Heart left ventricle (tissue), 16 donors: ENCODE data around the gene DLGAP4. TPM values are rescaled to one million over a fixed set of nuclear protein-coding genes. Genes with fewer than 3 reads are reported as not detected.

ENCODE experiments used
- ATAC-seq, 4 donors: fragments of 200-7000 bp; cut with Tn5 transposase; one replicate each; pipeline ENCODE4 v1.9.1; 2020 to 2022; ENCODE audit warnings: moderate library complexity in 4 of 4, mild to moderate bottlenecking in 3 of 4, moderate number of reproducible peaks in 1 of 4
- DNase-seq, 5 donors: peaks; one replicate each; pipeline ENCODE4 v3.0.0-alpha.2; 2020
- H3K27ac ChIP-seq, 12 donors: fragments of 200-600 bp; sonication (generic) in 4 of 12; one replicate each; pipeline versions ENCODE4 v1.5.0 to v1.8.0; 2016 to 2022; ENCODE audit warnings: mild to moderate bottlenecking in 2 of 12
- H3K27me3 ChIP-seq, 9 donors: fragments of 200-600 bp; sonication (generic) in 2 of 9; one replicate each; pipeline versions ENCODE4 v1.5.1 to v1.8.0; 2016 to 2022; ENCODE audit warnings: mild to moderate bottlenecking in 3 of 9
- H3K36me3 ChIP-seq, 9 donors: fragments of 200-600 bp; sonication (generic) in 2 of 9; one replicate each; pipeline versions ENCODE4 v1.5.0 to v1.8.0; 2018 to 2022; ENCODE audit warnings: mild to moderate bottlenecking in 2 of 9
- H3K4me1 ChIP-seq, 12 donors: fragments of 200-600 bp; sonication (generic) in 4 of 12; one replicate each; pipeline versions ENCODE4 v1.5.0 to v1.8.0; 2016 to 2022; ENCODE audit warnings: mild to moderate bottlenecking in 3 of 12
- H3K4me3 ChIP-seq, 12 donors: fragments of 200-600 bp; sonication (generic) in 4 of 12; one replicate each; pipeline versions ENCODE4 v1.5.0 to v1.8.0; 2017 to 2022; ENCODE audit warnings: mild to moderate bottlenecking in 9 of 12, moderate library complexity in 4 of 12
- H3K9me3 ChIP-seq, 12 donors: fragments of 200-600 bp; sonication (generic) in 4 of 12; one replicate each; pipeline versions ENCODE4 v1.5.0 to v1.8.0; 2016 to 2022; ENCODE audit warnings: mild to moderate bottlenecking in 1 of 12
- CTCF ChIP-seq, 12 donors: fragments of 200-600 bp; sonication (generic) in 4 of 12; IDR thresholded peaks; one replicate each; pipeline versions ENCODE4 v1.5.0 to v1.8.0; 2018 to 2022; ENCODE audit warnings: antibody characterized with exemption in 12 of 12, mild to moderate bottlenecking in 5 of 12
- POLR2A ChIP-seq, 2 donors: fragments of 450-650 bp; IDR thresholded peaks; one replicate each; pipeline ENCODE4 v1.6.1; 2017; ENCODE audit warnings: antibody characterized with exemption in 2 of 2, mild to moderate bottlenecking in 2 of 2, moderate library complexity in 2 of 2
- WGBS, 4 donors: extraction: QIAGEN DNeasy Blood & Tissue Kit in 2 of 4; methylation state at CpG; one replicate each; pipeline versions ENCODE4 v1.1.5 to v1.1.7; 2013 to 2018; 5-methylcytosine and 5-hydroxymethylcytosine counted together
- intact Hi-C, 10 donors: fragments of 100-400 bp; cut with DNase I; formaldehyde crosslinking; loops; one replicate each; pipeline versions ENCODE4 v1.11.1 to v1.14.2; 2022
- polyA plus RNA-seq, 2 donors: library from polyadenylated mRNA; stranded (reverse); fragments of 200-250 nt; gene quantifications; one replicate each; pipeline ENCODE4 v1.2.3, GENCODE V29; 2013
- total RNA-seq, 9 donors: library from RNA; depleted of rRNA in 2 of 9; stranded (reverse); fragments of >200 nt in 2 of 9; fragmentation: NEBNext Ultra II Directional in 3 of 9; extraction: Animal tissue kit (Norgen Biotek cat#: 25700) in 3 of 9; gene quantifications; one replicate each; pipeline versions ENCODE4 v1.1.0 to v1.2.4, GENCODE V29; 2016 to 2023
- donor health status: ischemic (EF 13 %, LVEDD 7.1; RV severe dilation, severe dysfunction).
- donor health status: healthy with polysubstance abuse.
- donor health status: DM: no; HTN: yes; CAD: no.
- donor health status: DM: no; HTN: no; CAD: no.
- donor health status: ischemic (EF 25% LVEDD 6.9; RV normal size, moderate dysfunction).
- donor health status: ischemic (EF 25% LVEDD 5.7; RV mildly dilated, moderate dysfunction).
- donor health status: healthy.
- donor health status: DM: yes; HTN: yes; CAD: no.
- donor health status: ischemic (EF 35%, LVEDD 5.7; RV mildly dilated, moderate dysfunction).
- donor health status: nonischemic (EF 11% LVEDD 7.7; RV severe dilation, severe dysfunction).
- donor health status: DM: yes; HTN: yes; CAD: no.
- donor health status: PGD.
- donor health status: ischemic (EF 29% LVEDD 5.4; RV normal size, mild dysfunction).
- donor health status: nonischemic (EF 23%, LVEDD 6.1; RV moderate dilation, normal function).

Gene DLGAP4
- total and polyA plus RNA-seq, 11 donors: 25.6 to 76.7 (median 55.1) TPM

- ATAC-seq: no peak
- no peaks in the 10 kb centered on the region for H3K4me1 ChIP-seq
These were observed 46.9 kb downstream of the DLGAP4 start for GRCh38 chr20:36352843-36353553.

GRCh38 chr20:36353740-36354139 lies 47.6 kb downstream of the DLGAP4 start:
- no peak for ATAC-seq
- Histone ChIP-seq H3K4me1 (no peaks in the 10 kb centered on the region), H3K27ac (no peak overlapping the region), H3K27me3 (peaks cover 0 to 16% (median 0%) of the 10 kb centered on the region in 9 donors), H3K4me3 (no peak overlapping the region), H3K36me3 (no peaks in the 10 kb centered on the region), H3K9me3 (no peaks in the 10 kb centered on the region)
- no peak for TF ChIP-seq POLR2A (IDR thresholded peaks at IDR 0.05)
- TF ChIP-seq CTCF (IDR thresholded peaks at IDR 0.05): no peak
- 56 to 59% (median 58%) methylated on average over 9 of the region's 9 CpGs for WGBS, 4 donors
- intact Hi-C loops: no loop called here
- no peak for DNase-seq

More at GRCh38 chr20:36352843-36353553, 46.9 kb downstream of the DLGAP4 start:
- Histone ChIP-seq H3K4me3 (no peak overlapping the region), H3K9me3 (no peaks in the 10 kb centered on the region), H3K27ac (no peak overlapping the region), H3K36me3 (no peaks in the 10 kb centered on the region), H3K27me3 (peaks cover 0 to 15% (median 0%) of the 10 kb centered on the region in 9 donors)
- WGBS, 4 donors: 60 to 73% (median 62%) methylated on average over 9 to 11 of the region's 11 CpGs
- intact Hi-C loops: no loop called here
- TF ChIP-seq CTCF (IDR thresholded peaks at IDR 0.05): no peak
- TF ChIP-seq POLR2A (IDR thresholded peaks at IDR 0.05): no peak
- no peak for DNase-seq

- no peak for DNase-seq
- no peaks in the 10 kb centered on the region for H3K4me1 ChIP-seq
- H3K27me3 ChIP-seq: peaks cover 0 to 22% (median 0%) of the 10 kb centered on the region in 9 donors
- 77 to 88% (median 82%) methylated on average over 5 of the region's 5 CpGs for WGBS, 4 donors
- no peaks in the 10 kb centered on the region for H3K9me3 ChIP-seq
- no peaks in the 10 kb centered on the region for H3K36me3 ChIP-seq
- TF ChIP-seq POLR2A (IDR thresholded peaks at IDR 0.05) (no peak), CTCF (IDR thresholded peaks at IDR 0.05) (no peak)
- intact Hi-C loops: no loop called here
- no peak for ATAC-seq
- no peak overlapping the region for H3K4me3 ChIP-seq
- H3K27ac ChIP-seq: no peak overlapping the region
These were observed 49.5 kb downstream of the DLGAP4 start for GRCh38 chr20:36355469-36356171.

- DNase-seq: no peak
- Histone ChIP-seq H3K9me3 (no peaks in the 10 kb centered on the region), H3K4me1 (no peaks in the 10 kb centered on the region), H3K27ac (no peak overlapping the region), H3K4me3 (no peak overlapping the region), H3K36me3 (no peaks in the 10 kb centered on the region), H3K27me3 (peaks cover 0 to 28% (median 0%) of the 10 kb centered on the region in 9 donors)
- WGBS, 4 donors: 73 to 81% (median 76%) methylated on average over 11 of the region's 11 CpGs
- no peak for TF ChIP-seq CTCF (IDR thresholded peaks at IDR 0.05)
- no peak for TF ChIP-seq POLR2A (IDR thresholded peaks at IDR 0.05)
- intact Hi-C loops: no loop called here
- ATAC-seq: no peak
These were observed 53.7 kb downstream of the DLGAP4 start for GRCh38 chr20:36359668-36360406.
